IMR-90 (cell line): Measurements from ENCODE around the gene TRMT13. TPM values are rescaled to one million over a fixed set of nuclear protein-coding genes. Genes with fewer than 3 reads are reported as not detected.

Experiments
- ATAC-seq: fragments of 200-7000 bp; cut with Tn5 transposase; 2 replicates; pipeline ENCODE4 v1.9.1; 2020; ENCODE audit warnings: low read depth, mild to moderate bottlenecking, moderate library complexity
- BruUV-seq: library from RNA; stranded (reverse); fragments of 400-500 nt; replicated peaks from 2 replicates; lab custom pipeline; 2021; lab: Mats Ljungman, UMichigan
- CTCF ChIA-PET: fragments of 300-600 bp; formaldehyde crosslinking; extraction: SDS; loops from one replicate; lab custom pipeline; 2021; ENCODE audit warnings: antibody characterized with exemption; lab: Yijun Ruan, JAX
- POLR2A ChIA-PET: fragments of 300-600 bp; sonication (Branson Sonifier 250); formaldehyde crosslinking; loops from one replicate; lab custom pipeline; 2022; ENCODE audit warnings: antibody characterized with exemption; ENCODE audit not compliant: unreplicated experiment; lab: Charles Lee
- DNase-seq: peaks from one replicate; pipeline ENCODE4 v3.0.0; 2013
- H2AFZ ChIP-seq: replicated peaks from 2 replicates; pipeline ENCODE3; 2013; ENCODE audit warnings: low read length, mild to moderate bottlenecking; ENCODE audit not compliant: poor library complexity
- H2AK5ac ChIP-seq: 2 replicates; pipeline ENCODE4 v1.6.1; 2013; ENCODE audit warnings: low read depth, low read length, inconsistent platforms
- H2AK9ac ChIP-seq: replicated peaks from 2 replicates; pipeline ENCODE3; 2013; ENCODE audit warnings: mild to moderate bottlenecking, low read depth, low read length, moderate library complexity; ENCODE audit not compliant: poor library complexity
- H2BK120ac ChIP-seq: 2 replicates; pipeline ENCODE4 v1.6.1; 2013; ENCODE audit warnings: low read depth, low read length, inconsistent platforms
- H2BK15ac ChIP-seq: 3 replicates; pipeline ENCODE4 v1.6.1; 2013; ENCODE audit warnings: low read depth, low read length, inconsistent platforms
- H2BK20ac ChIP-seq: 2 replicates; pipeline ENCODE4 v1.6.1; 2013; ENCODE audit warnings: low read depth, mild to moderate bottlenecking, inconsistent platforms, low read length, moderate library complexity
- H2BK5ac ChIP-seq: 2 replicates; pipeline ENCODE4 v1.6.1; 2013; ENCODE audit warnings: mild to moderate bottlenecking, low read depth, low read length, inconsistent platforms; ENCODE audit not compliant: poor library complexity, severe bottlenecking
- H3K14ac ChIP-seq: replicated peaks from 2 replicates; pipeline ENCODE4 v1.6.1; 2013; ENCODE audit warnings: low read depth, low read length, inconsistent platforms
- H3K18ac ChIP-seq: 2 replicates; pipeline ENCODE4 v1.6.1; 2013; ENCODE audit warnings: low read depth, low read length, control low read depth
- H3K23ac ChIP-seq: 2 replicates; pipeline ENCODE4 v1.6.1; 2013; ENCODE audit warnings: low read depth, low read length, inconsistent platforms
- H3K27ac ChIP-seq: 2 replicates; pipeline ENCODE4 v1.5.1; 2013; ENCODE audit warnings: mild to moderate bottlenecking, control low read depth, low read length; ENCODE audit not compliant: insufficient read depth
- H3K27me3 ChIP-seq: 2 replicates; pipeline ENCODE4 v1.6.1; 2013; ENCODE audit warnings: low read length; ENCODE audit not compliant: control insufficient read depth, insufficient read depth
- H3K36me3 ChIP-seq: 2 replicates; pipeline ENCODE4 v1.6.1; 2013; ENCODE audit warnings: low read length, mixed read lengths; ENCODE audit not compliant: control insufficient read depth, insufficient read depth
- H3K4ac ChIP-seq: 2 replicates; pipeline ENCODE4 v1.6.1; 2013; ENCODE audit warnings: low read depth, low read length, inconsistent platforms
- H3K4me1 ChIP-seq: 2 replicates; pipeline ENCODE4 v1.6.1; 2013; ENCODE audit warnings: low read length, mixed read lengths; ENCODE audit not compliant: control insufficient read depth, insufficient read depth
- H3K4me2 ChIP-seq: 2 replicates; pipeline ENCODE4 v1.6.1; 2013; ENCODE audit warnings: low read depth, mild to moderate bottlenecking, control low read depth, low read length, moderate library complexity
- H3K4me3 ChIP-seq: 2 replicates; pipeline ENCODE4 v1.5.1; 2013; ENCODE audit warnings: low read depth, mild to moderate bottlenecking, control low read depth, low read length, moderate library complexity; ENCODE audit not compliant: insufficient read depth
- H3K56ac ChIP-seq: 2 replicates; pipeline ENCODE4 v1.6.1; 2013; ENCODE audit warnings: low read length, inconsistent platforms; ENCODE audit not compliant: insufficient read depth; ENCODE audit errors: extremely low read depth
- H3K79me1 ChIP-seq, 2 experiments: 2 replicates each; pipeline ENCODE4 v1.6.1; 2013; ENCODE audit warnings: low read length in 2 of 2, inconsistent platforms in 1 of 2, low read depth in 1 of 2
- H3K9ac ChIP-seq: 2 replicates; pipeline ENCODE4 v1.6.1; 2013; ENCODE audit warnings: low read depth, low read length, control low read depth
- H3K9me1 ChIP-seq: 2 replicates; pipeline ENCODE4 v1.6.1; 2013; ENCODE audit warnings: low read length, inconsistent platforms; ENCODE audit not compliant: insufficient read depth
- H3K9me3 ChIP-seq: 2 replicates; pipeline ENCODE4 v1.6.1; 2013; ENCODE audit warnings: low read length; ENCODE audit not compliant: control insufficient read depth, insufficient read depth
- H4K20me1 ChIP-seq: 2 replicates; pipeline ENCODE4 v1.6.1; 2013; ENCODE audit warnings: low read length, inconsistent platforms; ENCODE audit not compliant: insufficient read depth
- H4K5ac ChIP-seq: 2 replicates; pipeline ENCODE4 v1.6.1; 2013; ENCODE audit warnings: mild to moderate bottlenecking, low read depth, low read length, control low read depth
- H4K8ac ChIP-seq, 2 experiments: 2 replicates each; pipeline ENCODE4 v1.6.1; 2013; ENCODE audit warnings: low read depth in 2 of 2, low read length in 2 of 2, control low read depth in 1 of 2, inconsistent platforms in 1 of 2
- H4K91ac ChIP-seq: 2 replicates; pipeline ENCODE4 v1.6.1; 2013; ENCODE audit warnings: low read depth, low read length, inconsistent platforms; ENCODE audit not compliant: insufficient read depth
- MXI1 ChIP-seq: IDR thresholded peaks from 2 replicates; pipeline ENCODE4 v1.6.1; 2012; ENCODE audit warnings: low read depth, mild to moderate bottlenecking, low read length, moderate library complexity, borderline replicate concordance
- NFE2L2 ChIP-seq: fragments of 150-350 bp; IDR thresholded peaks from 2 replicates; pipeline ENCODE4 v1.6.1; 2016; ENCODE audit warnings: low read depth, mild to moderate bottlenecking, low read length
- RAD21 ChIP-seq: IDR thresholded peaks from 2 replicates; pipeline ENCODE4 v1.6.1; 2012; ENCODE audit warnings: low read length, improper control_type of control experiment
- WGBS, 2 experiments: methylation state at CpG; one replicate each; pipeline versions ENCODE4 v1.1.5 to v1.1.7; 2013; ENCODE audit warnings: missing lambda C conversion rate in 2 of 2; ENCODE audit not compliant: insufficient read length in 1 of 2; ENCODE audit errors: extremely low coverage in 2 of 2; 5-methylcytosine and 5-hydroxymethylcytosine counted together
- dilution Hi-C: fragments of 300-500 bp; cut with HindIII; formaldehyde crosslinking; loops from one replicate; pipeline ENCODE4 v1.14.3; 2018; ENCODE audit warnings: low sequenced_read_pairs; ENCODE audit not compliant: unreplicated experiment
- in situ Hi-C: fragments of 300-500 bp; cut with MboI; formaldehyde crosslinking; loops from 3 replicates; pipeline ENCODE4 v1.14.3; 2019; ENCODE audit warnings: low sequenced_read_pairs, inconsistent platforms, mixed read lengths
- intact Hi-C: fragments of 100-400 bp; cut with micrococcal nuclease; formaldehyde crosslinking; loops from 2 replicates; pipeline ENCODE4 v1.10.0; 2022
- polyA plus RNA-seq, 3 experiments: library from polyadenylated mRNA; depleted of rRNA; stranded (reverse); fragments of >200 nt; gene quantifications; 2 replicates each; pipeline ENCODE4 v1.2.3, GENCODE V29; 2012; ENCODE audit warnings: low replicate concordance in 1 of 3
- total RNA-seq: library from RNA; depleted of rRNA; stranded (reverse); fragments of >200 nt; gene quantifications from 2 replicates; pipeline ENCODE4 v1.2.3, GENCODE V29; 2012

TRMT13 gene
- total and polyA plus RNA-seq, 2 of the 4 experiments (the other 2 are of a cell fraction): 5.2 to 7.7 TPM

- no peaks in the 10 kb centered on the region for H3K9me1 ChIP-seq
- H2AK5ac ChIP-seq: no peak overlapping the region
- H2AFZ ChIP-seq: no peak overlapping the region
- H2BK120ac ChIP-seq: no peak overlapping the region
- no peak overlapping the region for H3K27ac ChIP-seq
- no peak overlapping the region for H4K91ac ChIP-seq
- H3K14ac ChIP-seq: no peak overlapping the region
- H3K56ac ChIP-seq: no peak overlapping the region
- no peaks in the 10 kb centered on the region for H3K4me1 ChIP-seq
- no peak overlapping the region for H3K4me2 ChIP-seq
- ChIA-PET POLR2A (no interaction called here), CTCF (no interaction called here)
- peaks cover 7 to 16% of the 10 kb centered on the region in 2 experiments; a peak in 3 of 4 replicates for H3K79me1 ChIP-seq
- H3K9me3 ChIP-seq: no peaks in the 10 kb centered on the region
- no CpG with 5 or more reads among the region's 2 CpGs for WGBS, 2 experiments
- DNase-seq (no peak), ATAC-seq (no peak)
- no peak overlapping the region for H3K4ac ChIP-seq
- H4K20me1 ChIP-seq: no peaks in the 10 kb centered on the region
- dilution Hi-C loops: no loop called here
- no TSS peak for BruUV-seq
- intact Hi-C loops: no loop called here
- no peak overlapping the region for H2BK5ac ChIP-seq
- H4K5ac ChIP-seq: no peak overlapping the region
- H2AK9ac ChIP-seq: no peak overlapping the region
- in situ Hi-C loops: loop anchor here (10.0 kb wide), 1 partner anchor 333 kb away; no protein-coding TSS in a partner anchor
- H2BK20ac ChIP-seq: no peak overlapping the region
- H3K9ac ChIP-seq: no peak overlapping the region
- no peak overlapping the region for H3K23ac ChIP-seq
- no peaks in the 10 kb centered on the region for H3K27me3 ChIP-seq
- no peak overlapping the region for H3K18ac ChIP-seq
- peaks cover 17% of the 10 kb centered on the region for H3K36me3 ChIP-seq
- H3K4me3 ChIP-seq: no peak overlapping the region
- H2BK15ac ChIP-seq: no peak overlapping the region
- H4K8ac ChIP-seq: no peak overlapping the region
- TF ChIP-seq RAD21 (no peak), MXI1 (no peak), NFE2L2 (no peak)
These were observed 4.6 kb downstream of the TRMT13 start for GRCh38 chr1:100137602-100138001.
